Stomach (tissue), 9 donors: ENCODE data around the gene ANKRD34B. TPM values are rescaled to one million over a fixed set of nuclear protein-coding genes. Genes with fewer than 3 reads are reported as not detected.

Source experiments
- DNase-seq, 2 donors: peaks; one replicate each; pipeline versions ENCODE4 v3.0.0 to v3.0.0-alpha.2; 2013 to 2019
- H3K27ac ChIP-seq, 5 donors: fragments of 200-600 bp in 4 of 5; sonication (generic) in 4 of 5; one replicate each; pipeline ENCODE4 v1.5.1; 2013 to 2019; ENCODE audit warnings: mild to moderate bottlenecking in 1 of 5, moderate library complexity in 1 of 5
- H3K27me3 ChIP-seq, 3 donors: fragments of 200-600 bp; sonication (generic); one replicate each; pipeline ENCODE4 v1.5.1; 2017 to 2019; ENCODE audit warnings: mixed run types in 1 of 3
- H3K36me3 ChIP-seq, 4 donors: fragments of 200-600 bp; sonication (generic); 1 replicate in 3 of 4; 2 replicates in 1 of 4; pipeline ENCODE4 v1.5.1; 2016 to 2019
- H3K4me1 ChIP-seq, 4 donors: fragments of 200-600 bp; sonication (generic); one replicate each; pipeline ENCODE4 v1.5.1; 2016 to 2019
- H3K4me3 ChIP-seq, 4 donors: fragments of 200-600 bp; sonication (generic) in 3 of 4; one replicate each; pipeline ENCODE4 v1.5.1; 2016 to 2019; ENCODE audit warnings: mild to moderate bottlenecking in 1 of 4
- H3K9me3 ChIP-seq, 4 donors: fragments of 200-600 bp; sonication (generic); one replicate each; pipeline ENCODE4 v1.5.1; 2016 to 2019
- CTCF ChIP-seq, 7 experiments: fragments of 450-650 bp in 4 of 7; fragments of 200-600 bp in 3 of 7; sonication (generic) in 3 of 7; IDR thresholded peaks; one replicate each; pipeline ENCODE4 v1.5.1; 2016 to 2019; ENCODE audit warnings: antibody characterized with exemption in 7 of 7, control low read depth in 2 of 7, mild to moderate bottlenecking in 1 of 7
- EP300 ChIP-seq: sonication (generic); formaldehyde crosslinking; IDR thresholded peaks from one replicate; pipeline ENCODE4 v1.6.1; 2017; ENCODE audit warnings: antibody characterized with exemption
- POLR2A ChIP-seq, 4 donors: fragments of 450-650 bp; IDR thresholded peaks; one replicate each; pipeline ENCODE4 v1.6.1; 2016; ENCODE audit warnings: antibody characterized with exemption in 4 of 4, control low read depth in 2 of 4, mild to moderate bottlenecking in 1 of 4, moderate library complexity in 1 of 4
- POLR2AphosphoS5 ChIP-seq, 3 donors: sonication (generic); formaldehyde crosslinking; IDR thresholded peaks; one replicate each; pipeline ENCODE4 v1.6.1; 2016; ENCODE audit warnings: antibody characterized with exemption in 3 of 3
- WGBS, 5 donors: extraction: QIAGEN DNeasy Blood & Tissue Kit in 3 of 5; methylation state at CpG; one replicate each; pipeline versions ENCODE4 v1.1.5 to v1.1.7; 2013 to 2018; 5-methylcytosine and 5-hydroxymethylcytosine counted together
- intact Hi-C: fragments of 100-400 bp; cut with DNase I; formaldehyde crosslinking; loops from one replicate; pipeline ENCODE4 v1.15.1; 2023; ENCODE audit warnings: low total_unique reads
- polyA plus RNA-seq, 3 donors: library from polyadenylated mRNA; stranded (reverse); fragments of 200-250 nt; gene quantifications; one replicate each; pipeline ENCODE4 v1.2.3, GENCODE V29; 2013
- total RNA-seq, 5 donors: library from RNA; depleted of rRNA; stranded (reverse); fragments of >200 nt; gene quantifications; one replicate each; pipeline versions ENCODE4 v1.1.0 to v1.2.3, GENCODE V29; 2014 to 2016
- donor health status: healthy with polysubstance abuse.
- donor health status: Bipolar disorder and iron deficiency.
- donor health status: healthy.

Gene ANKRD34B
- total and polyA plus RNA-seq, 8 donors, result not detected

DNA sequence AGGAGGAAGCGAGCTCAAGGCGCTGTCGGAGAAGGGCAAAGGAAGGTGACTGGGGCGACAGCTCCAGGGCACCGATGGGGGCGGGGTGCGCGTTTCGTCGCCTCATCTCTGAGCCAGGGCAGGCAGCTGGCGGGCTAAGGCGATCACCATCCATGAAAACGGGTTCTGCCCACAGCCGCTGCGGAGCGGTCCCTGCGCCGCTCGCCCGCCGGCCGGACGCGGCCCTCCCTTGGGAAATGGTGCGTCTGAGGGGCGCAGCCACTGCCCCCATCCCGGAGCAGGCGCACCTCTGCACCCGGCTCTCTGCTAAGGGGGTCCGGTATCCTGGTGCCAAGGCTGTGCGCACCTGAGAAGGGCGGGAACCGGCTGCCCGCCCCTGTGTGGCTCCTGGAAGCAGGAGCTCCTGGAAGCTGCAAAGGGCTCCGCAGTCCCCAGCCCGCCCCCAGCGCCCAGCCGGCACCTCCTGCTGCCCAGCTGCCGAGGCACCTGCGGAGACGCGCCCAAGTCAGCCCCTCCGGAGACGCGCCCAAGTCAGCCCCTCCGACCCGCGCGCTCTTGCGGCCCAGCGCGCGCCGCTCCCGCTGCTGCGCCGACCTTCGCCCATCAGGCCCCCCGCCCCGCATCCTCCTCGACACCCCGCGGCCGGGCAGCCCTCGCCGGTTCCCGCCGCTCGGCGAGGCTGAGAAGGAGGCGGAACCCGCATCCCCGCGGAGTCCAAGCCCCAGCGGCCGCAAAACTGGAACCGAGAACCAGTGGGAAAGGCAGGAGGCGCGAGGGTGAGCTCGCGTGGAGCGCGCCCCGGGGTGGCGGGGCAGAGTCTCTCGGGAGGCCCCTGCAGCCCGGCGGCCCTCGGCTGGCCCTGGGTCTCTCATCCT is 757 bp downstream of the ANKRD34B start:
- peaks cover 10 to 84% (median 39%) of the 10 kb centered on the region in 3 donors for H3K27me3 ChIP-seq
- H3K9me3 ChIP-seq, result no peaks in the 10 kb centered on the region
- DNase-seq, result peak in 1 of 2 donors; percentile 20
- intact Hi-C loops, result no loop called here
- no peaks in the 10 kb centered on the region for H3K36me3 ChIP-seq
- peaks cover 14 to 19% (median 16%) of the 10 kb centered on the region in 4 donors for H3K4me1 ChIP-seq
- no peak for TF ChIP-seq POLR2AphosphoS5 (IDR thresholded peaks at IDR 0.05)
- TF ChIP-seq CTCF (IDR thresholded peaks at IDR 0.05), result no peak
- no peak for TF ChIP-seq EP300
- TF ChIP-seq POLR2A (IDR thresholded peaks at IDR 0.05), result no peak
- peak overlapping the region; percentile 29 to 54 (median 44) for H3K4me3 ChIP-seq
- no peak overlapping the region for H3K27ac ChIP-seq
- WGBS, 5 donors, result 1 to 7% (median 3%) methylated on average over 25 to 89 of the region's 89 CpGs

- Histone ChIP-seq H3K27ac (no peak overlapping the region), H3K4me3 (no peak overlapping the region), H3K9me3 (no peaks in the 10 kb centered on the region), H3K4me1 (peaks cover 14 to 19% (median 16%) of the 10 kb centered on the region in 4 donors), H3K27me3 (peaks cover 10 to 73% (median 39%) of the 10 kb centered on the region in 3 donors), H3K36me3 (no peaks in the 10 kb centered on the region)
- DNase-seq, result no peak
- WGBS, 5 donors, result 51 to 71% (median 59%) methylated on average over 6 of the region's 6 CpGs
- intact Hi-C loops, result no loop called here
- TF ChIP-seq POLR2A (IDR thresholded peaks at IDR 0.05) (no peak), CTCF (IDR thresholded peaks at IDR 0.05) (no peak), POLR2AphosphoS5 (IDR thresholded peaks at IDR 0.05) (no peak), EP300 (no peak)
Measured at GRCh38 chr5:80568251-80568650, 1.8 kb downstream of the ANKRD34B start.

DNA sequence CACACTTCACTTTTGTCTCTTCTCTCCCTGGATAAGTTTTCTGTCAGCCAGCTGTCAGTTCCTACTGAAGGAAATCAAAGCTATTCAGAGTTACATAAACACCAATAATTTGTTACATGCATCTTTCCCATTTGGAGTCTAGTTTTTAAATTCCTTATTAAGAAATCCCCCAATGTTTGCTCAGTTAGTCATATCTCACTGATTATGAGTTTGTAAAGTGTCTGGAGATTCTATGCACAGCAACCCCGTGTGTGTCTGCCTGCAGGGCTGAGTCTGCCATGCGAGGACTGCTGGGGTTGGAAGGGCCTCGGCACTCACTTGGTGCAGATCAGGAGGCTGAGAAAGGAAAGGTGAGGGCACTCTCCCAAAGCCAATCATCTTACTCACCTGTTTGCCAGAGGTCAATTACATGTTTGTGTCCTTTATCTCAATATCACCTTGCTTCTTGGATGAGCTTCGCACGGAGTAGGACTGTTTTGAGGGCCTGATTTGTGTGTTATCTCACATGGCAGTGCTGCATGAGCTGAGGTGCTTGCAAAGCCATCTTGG is 3.3 kb downstream of the ANKRD34B start:
- DNase-seq, result no peak
- Histone ChIP-seq H3K27me3 (peaks cover 10 to 63% (median 36%) of the 10 kb centered on the region in 3 donors), H3K36me3 (no peaks in the 10 kb centered on the region), H3K4me1 (peaks cover 14 to 19% (median 16%) of the 10 kb centered on the region in 4 donors), H3K4me3 (no peak overlapping the region), H3K9me3 (no peaks in the 10 kb centered on the region), H3K27ac (no peak overlapping the region)
- WGBS, 5 donors, result 42 to 69% (median 55%) methylated on average over 5 of the region's 5 CpGs
- TF ChIP-seq POLR2AphosphoS5 (IDR thresholded peaks at IDR 0.05) (no peak), EP300 (no peak), POLR2A (IDR thresholded peaks at IDR 0.05) (no peak), CTCF (IDR thresholded peaks at IDR 0.05) (no peak)
- intact Hi-C loops, result no loop called here

GRCh38 chr5:80565330-80565729 is 4.8 kb downstream of the ANKRD34B start:
- no peaks in the 10 kb centered on the region for H3K36me3 ChIP-seq
- intact Hi-C loops, result no loop called here
- peaks cover 10 to 53% (median 22%) of the 10 kb centered on the region in 3 donors for H3K27me3 ChIP-seq
- no peak for DNase-seq
- peaks cover 12 to 15% (median 14%) of the 10 kb centered on the region in 4 donors for H3K4me1 ChIP-seq
- WGBS, 5 donors, result 82 to 86% (median 84%) methylated on average over 5 of the region's 5 CpGs
- TF ChIP-seq CTCF (IDR thresholded peaks at IDR 0.05) (no peak), POLR2AphosphoS5 (IDR thresholded peaks at IDR 0.05) (no peak), EP300 (no peak), POLR2A (IDR thresholded peaks at IDR 0.05) (no peak)
- H3K27ac ChIP-seq, result no peak overlapping the region
- no peak overlapping the region for H3K4me3 ChIP-seq
- H3K9me3 ChIP-seq, result no peaks in the 10 kb centered on the region
